NOMO-1 (cell line): Measurements from ENCODE around the gene RFX7.

Source experiments
- DNase-seq, 2 experiments: peaks; one replicate each; lab custom pipeline; 2025; ENCODE audit not compliant: unreplicated experiment in 2 of 2; lab: John Stamatoyannopoulos, UW

Gene RFX7

DNA sequence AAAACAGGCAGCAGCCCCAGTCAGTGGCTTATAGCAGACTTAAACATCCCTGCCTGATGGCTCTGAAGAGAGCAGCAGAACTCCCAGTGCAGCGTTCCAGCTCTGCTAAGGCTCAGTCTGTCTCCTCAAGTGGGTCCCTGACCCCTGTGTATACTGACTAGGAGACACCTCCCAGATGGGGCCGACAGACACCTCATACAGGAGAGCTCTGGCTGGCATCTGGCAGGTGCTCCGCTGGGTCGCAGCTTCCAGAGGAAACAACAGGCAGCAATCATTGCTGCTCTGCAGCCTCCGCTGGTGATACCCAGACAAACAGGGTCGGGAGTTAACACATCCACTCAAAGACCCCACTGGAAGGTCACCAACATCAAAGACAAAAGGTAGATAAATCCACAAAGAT is 93.5 kb downstream of the RFX7 start:
- no peak for DNase-seq

DNA sequence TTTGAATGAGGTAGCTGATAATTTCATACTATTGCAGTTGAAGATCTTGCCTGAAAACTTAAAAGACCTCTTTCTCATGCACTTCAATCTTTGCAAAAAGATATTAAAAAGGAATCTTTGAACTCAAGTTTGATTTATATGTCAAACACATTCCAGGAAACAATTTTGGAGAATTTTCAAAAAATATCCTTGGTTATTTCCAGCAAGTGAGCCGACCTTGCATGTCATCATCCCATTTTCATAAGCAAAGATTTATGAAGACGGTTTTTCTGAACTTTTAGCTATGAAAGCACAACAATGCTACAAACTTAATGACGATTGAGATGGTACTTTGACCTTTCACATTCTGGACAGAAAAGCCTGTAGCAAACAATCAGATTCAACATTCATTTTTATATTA is 95.6 kb downstream of the RFX7 start:
- no peak for DNase-seq

DNA sequence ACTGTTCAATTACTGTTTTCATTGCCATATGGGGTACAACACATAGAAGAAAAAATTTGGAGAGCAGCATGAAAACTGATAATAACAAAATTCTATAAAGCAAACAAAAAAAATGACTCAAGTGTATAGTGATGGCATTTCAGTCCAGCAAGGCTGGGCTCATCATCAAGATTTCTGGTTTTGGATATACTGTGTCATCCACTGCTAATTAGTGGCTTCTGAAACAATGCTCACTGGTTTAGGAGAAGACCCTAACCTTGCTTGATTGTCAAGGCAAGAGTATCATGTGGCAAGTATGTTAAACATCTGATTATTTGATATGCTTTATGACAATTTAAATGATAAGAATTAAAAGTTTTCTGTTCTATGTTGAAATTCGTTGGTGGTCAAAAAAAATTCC is 96.9 kb downstream of the RFX7 start:
- DNase-seq: no peak

DNA sequence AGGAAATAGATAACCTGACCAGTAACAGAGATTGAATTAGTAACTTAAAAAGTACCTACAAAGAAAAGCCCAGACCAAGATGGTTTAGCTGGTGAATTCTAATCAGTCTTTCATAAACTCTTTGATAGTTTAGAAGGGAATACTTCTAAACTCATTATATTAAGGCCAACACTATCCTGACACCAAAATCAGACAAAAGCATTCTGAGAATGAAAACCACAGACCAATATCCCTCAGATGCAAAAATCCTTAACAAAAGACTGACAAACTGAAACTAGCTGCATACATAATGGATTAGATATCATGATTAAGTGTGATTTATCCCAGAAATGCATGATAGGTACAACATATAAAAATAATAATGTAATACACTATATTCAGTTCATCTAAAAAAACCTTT is 115.6 kb downstream of the RFX7 start:
- no peak for DNase-seq

GRCh38 chr15:56126409-56126808 is 117.3 kb downstream of the RFX7 start:
- DNase-seq: no peak

GRCh38 chr15:56124391-56124790 is 119.3 kb downstream of the RFX7 start:
- DNase-seq: no peak

GRCh38 chr15:56105855-56106254 is 137.8 kb downstream of the RFX7 start:
- DNase-seq: no peak

DNA sequence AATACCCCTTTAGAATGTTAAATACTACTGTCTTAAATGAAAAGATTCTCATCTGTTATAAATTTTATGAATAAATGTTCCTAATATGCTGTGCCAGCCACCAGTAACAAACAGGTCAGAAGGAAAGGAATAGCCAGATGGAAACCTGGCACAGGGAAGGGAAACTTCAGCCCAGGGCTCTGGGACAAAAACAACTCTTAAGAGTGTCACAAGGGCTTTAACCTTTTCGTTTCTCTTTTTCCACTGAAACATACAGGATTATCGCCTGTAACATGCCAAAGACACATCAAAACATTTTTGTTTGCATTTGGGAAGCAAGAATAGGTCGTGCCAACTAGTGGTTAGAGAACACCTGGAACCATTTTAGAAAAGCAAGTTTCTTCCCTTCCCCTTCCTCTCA is 141.2 kb downstream of the RFX7 start:
- no peak for DNase-seq

- DNase-seq: no peak
These were observed 144.4 kb downstream of the RFX7 start for GRCh38 chr15:56099311-56099710.

- DNase-seq: no peak
These were observed 145.3 kb downstream of the RFX7 start for GRCh38 chr15:56098195-56098863.

DNA sequence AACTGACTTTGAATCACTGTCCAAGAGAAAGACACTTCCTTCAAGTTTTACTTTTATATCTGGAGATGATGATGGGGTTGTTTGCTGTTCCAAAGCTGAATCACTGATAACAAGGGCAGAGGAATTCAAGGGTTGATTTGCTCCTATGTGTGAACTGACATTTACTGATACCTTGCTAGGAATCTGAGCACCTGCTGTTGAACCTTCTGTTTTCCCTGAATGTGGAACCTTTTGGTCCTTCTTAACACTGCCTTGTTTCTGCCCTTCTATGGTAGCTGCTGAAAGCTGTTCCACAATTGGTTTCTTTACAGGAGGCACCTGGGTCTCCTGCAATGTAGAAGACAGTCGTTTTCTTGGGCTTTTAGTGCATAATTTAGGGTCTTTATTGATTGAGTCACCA is 148.3 kb downstream of the RFX7 start:
- DNase-seq: no peak

GRCh38 chr15:56094171-56094570 is 149.5 kb downstream of the RFX7 start:
- no peak for DNase-seq

GRCh38 chr15:56088389-56088788 is 155.3 kb downstream of the RFX7 start:
- no peak for DNase-seq

DNA sequence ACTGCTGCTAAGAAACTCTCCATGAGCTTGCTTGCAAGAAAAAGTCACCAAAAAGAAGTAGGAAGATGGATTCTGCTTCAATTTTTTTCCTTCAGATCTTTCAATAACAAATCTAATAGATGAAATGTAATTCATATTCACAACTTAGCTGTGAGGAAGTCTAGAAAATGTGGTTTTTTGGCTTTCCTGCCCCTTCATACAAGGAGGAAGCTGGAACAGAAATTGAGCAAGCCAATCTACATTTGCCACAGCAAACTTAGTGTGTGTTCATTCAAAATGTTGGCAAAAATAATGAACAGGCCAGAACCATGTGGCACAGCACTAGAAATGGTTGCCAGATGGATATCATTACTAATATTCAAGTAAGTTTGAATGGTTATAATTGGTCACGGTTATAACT is 157.1 kb downstream of the RFX7 start:
- peak; percentile 35 to 64 for DNase-seq

DNA sequence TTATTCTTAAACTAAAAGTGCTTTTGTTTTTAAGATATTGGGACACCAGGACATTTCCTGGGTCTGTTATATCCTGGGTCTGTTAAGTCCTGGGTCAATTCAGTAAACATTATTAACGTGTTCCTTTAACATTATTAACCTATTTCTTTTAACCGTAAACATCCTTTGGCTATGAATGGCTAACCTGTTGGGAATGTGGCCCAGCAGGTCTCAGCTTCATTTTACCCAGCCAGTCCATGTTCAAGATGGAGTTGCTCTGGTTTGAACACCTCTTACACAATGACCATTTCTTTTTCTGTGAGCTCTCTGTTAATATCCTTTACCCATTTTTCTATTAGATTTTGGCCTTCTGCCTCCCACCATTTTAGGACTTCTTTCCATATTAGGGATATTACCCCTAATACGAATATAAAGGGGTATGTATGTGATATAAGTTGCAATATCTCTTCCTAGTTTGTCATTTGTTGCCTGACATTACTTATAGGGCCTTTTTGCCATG is 161.4 kb downstream of the RFX7 start:
- DNase-seq: no peak

DNA sequence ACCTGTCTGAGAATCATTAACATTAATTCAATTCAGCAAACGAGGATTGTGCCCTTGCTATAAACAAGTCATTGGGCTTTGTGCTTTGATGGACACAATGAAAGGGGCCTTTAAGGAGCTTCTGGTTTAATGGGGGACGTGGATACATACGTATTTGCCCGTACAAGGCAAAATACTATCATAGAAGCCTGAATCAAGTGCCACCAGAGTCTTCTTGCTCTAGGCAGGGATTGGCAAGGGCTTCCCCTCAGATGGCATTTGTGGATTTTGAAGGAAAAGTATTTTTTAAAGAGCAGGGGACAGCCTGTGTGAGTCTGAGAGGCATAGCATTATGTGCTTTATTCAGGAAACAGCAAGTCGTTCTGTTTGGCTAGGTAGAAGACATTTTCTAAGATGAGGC is 166.6 kb downstream of the RFX7 start:
- DNase-seq: no peak

DNA sequence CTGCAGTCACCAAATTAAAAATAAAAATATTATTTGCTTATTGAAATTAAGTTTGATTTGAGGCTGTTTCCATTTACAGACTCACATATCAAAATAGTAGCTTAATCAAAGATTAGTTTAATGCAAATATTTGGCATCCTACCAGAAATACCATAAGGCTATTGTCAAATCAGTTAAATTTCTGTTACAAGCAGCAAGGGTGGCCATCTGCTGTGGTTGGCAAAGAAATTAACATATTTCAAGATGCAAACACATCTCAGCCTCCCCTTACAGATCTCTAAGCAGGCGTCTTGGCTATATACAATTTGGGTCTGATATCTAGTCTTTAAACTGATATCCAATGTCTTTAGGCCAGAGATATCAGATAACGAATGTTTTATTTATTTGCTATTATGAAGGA is 167.0 kb downstream of the RFX7 start:
- no peak for DNase-seq

DNA sequence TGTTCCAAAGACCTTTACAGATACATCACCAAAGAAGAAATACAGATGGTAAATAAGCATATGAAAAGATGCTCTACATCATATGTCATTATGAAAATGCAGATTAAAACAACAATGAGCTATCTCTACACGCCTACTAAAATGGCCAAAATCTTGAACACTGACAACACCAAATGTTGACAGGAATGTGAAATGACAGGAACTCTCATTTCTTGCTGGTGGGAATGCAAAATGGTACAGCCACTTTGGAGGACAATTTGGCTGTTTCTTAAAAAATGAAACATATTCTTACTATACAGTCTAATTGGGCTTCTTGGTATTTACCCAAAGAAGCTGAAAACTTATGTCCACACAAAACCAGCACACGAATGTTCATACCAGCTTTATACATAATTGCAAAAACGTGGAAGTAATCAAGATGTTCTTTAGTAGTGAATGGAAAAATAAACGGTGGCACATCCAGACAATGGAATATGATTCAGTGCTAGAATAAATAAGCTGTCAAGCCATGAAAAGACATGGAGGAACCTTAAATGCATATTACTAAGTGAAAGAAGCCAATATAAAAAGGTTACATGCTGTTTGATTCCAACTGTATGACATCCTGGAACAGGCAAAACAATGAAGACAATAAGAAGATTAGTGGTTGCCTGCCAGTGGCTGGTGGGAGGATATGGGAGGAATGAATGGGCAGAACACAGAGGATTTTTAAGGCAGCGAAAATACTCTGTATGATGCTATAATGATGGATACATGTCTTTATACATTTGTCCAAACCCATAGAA is 169.0 kb downstream of the RFX7 start:
- DNase-seq: no peak

- no peak for DNase-seq
These were observed 179.5 kb downstream of the RFX7 start for GRCh38 chr15:56064152-56064551.

DNA sequence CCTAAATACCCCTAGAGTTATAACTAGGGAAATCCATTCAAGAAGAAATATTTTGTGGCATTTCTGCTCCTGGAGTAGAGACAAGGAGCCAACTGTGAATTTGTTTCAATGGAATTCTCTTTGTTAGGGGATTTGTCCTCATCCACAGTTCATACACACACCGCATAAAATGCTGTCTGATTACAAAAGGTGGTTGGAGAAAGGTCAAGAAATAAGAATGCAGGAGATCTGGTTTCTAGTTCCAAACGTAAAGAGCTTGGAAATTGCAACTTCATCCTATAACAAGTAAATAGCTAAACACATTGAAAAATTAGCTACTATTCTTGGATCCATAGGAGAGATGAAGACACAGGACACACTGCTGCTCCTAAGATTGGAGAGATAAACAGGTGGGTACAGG is 184.0 kb downstream of the RFX7 start:
- DNase-seq: no peak

DNA sequence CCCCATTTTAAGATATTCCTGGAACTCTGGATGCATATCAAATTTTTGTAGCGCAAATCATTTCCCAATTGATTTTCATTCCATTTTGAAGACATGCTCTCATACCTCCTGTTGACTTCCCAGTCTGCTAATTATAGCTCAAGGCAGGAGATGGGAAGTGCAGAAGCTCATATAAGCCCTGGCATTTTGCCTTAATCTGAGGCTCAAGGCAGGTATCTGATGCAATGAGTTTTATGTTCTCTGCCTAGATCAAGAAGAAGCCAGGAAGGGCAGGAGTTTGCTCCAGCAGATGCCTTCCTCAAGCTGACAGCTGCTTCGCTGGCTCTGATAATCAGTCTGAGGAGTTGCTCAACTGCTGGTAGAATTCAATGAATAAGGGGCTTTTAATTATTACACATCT is 184.7 kb downstream of the RFX7 start:
- DNase-seq: no peak

DNA sequence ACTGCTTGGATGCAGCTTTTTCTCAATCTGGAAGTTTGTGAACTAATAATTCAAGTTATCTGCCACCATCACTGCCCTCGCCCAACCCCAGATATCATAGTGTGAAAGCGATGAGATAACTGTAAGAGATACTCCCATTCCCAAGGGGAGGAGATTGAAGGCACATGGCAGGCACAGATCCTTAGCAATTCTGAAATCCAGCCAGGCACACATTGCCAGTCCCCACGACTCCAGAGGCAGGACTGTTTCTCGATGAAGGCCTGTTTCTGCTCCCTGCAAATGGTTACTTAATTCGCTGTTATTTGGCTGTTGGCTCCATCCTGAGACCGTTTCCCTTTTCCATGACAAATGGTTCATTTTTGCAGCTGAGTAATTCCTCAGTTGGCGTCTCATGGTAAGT is 187.1 kb downstream of the RFX7 start:
- DNase-seq: no peak
